Activated CD4-positive, alpha-beta T cell treated with anti-CD3 and anti-CD28 coated beads, Interleukin-2, Interleukin-4, amounts not matched to agents 100 ng/mL and 50 ng/mL, durations not matched to agents 16 hours and 8 hours (primary cell): Measurements from ENCODE around the gene MFSD12.

ENCODE experiments used
- DNase-seq: peaks from one replicate; pipeline ENCODE4 v3.0.0-alpha.2; 2020; ENCODE audit warnings: low spot score

Gene MFSD12

DNA sequence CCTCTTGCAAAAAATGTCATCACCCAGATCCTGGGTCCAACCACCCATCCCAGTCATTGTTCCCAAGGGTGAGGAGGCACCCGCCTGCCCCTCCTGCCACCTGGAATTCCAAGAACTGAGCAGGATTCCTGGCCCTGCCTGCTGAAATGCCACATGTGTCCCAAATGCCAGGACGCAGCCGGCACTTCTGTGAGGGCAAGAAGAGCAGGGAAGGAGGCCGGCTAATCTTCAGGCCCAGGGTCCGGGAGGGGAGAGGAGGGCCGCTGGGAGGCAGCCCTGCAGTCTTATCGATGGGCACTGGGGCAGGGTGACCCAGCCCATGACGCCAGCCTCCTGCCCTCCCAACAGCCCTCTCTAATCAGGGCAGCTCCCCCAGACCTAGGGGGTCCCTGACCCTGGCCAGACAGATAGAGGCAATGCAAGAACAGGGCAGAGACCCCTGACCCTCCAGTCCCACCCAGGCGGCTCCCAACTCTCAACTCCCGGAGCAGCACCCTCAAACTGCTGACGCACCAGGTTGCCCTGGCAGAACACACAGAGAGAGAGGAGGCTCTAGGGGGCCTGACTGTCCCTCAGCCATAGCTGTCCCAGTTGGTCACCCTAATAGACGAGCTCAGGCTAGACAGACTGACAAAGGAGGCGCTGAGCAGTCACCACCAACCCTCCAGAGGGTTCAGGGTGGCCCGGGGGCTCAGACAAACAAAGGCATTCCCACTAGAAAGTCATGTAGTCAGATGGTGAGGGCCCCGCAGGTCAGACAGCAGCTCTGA lies 1.5 kb downstream of the MFSD12 start:
- no peak for DNase-seq

DNA sequence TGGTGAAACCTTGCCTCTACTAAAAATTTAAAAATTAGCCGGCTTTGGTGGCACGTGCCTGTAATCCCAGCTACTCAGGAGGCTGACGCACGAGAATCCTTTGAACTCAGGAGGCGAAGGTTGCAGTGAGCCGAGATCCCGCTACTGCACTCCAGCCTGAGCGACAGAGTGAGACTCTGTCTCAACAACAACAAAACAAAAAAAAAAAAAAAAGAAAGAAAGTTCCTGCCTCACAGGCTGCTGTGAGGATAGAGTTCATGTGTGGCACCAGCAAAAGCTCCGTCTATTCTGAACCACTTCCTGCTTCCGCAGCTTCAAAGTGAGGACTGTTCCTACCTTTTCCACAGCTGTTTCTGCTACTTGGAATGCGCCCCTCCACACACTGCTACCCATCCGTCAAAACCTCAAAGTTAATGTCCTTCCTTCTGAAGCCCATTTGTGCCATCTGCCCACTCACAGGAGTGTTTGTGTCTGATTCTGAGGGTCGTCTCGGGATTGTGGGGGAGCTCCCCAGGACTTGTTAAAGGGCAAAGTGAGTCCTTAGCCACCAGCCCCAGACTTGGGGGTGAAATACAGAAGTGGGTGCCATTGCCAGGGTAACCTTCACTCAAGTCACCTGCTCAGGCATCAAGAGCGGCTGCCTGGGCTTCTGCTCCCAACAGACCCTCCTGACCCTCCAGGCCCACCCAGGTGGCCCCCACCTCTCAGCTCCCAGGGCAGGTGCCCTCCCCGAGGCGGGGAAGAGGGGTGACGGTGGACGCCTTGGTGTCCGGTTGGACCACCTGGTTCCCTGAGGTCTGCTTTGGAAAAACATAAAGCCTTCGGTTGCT lies 2.9 kb downstream of the MFSD12 start:
- DNase-seq, result peak; percentile 41

DNA sequence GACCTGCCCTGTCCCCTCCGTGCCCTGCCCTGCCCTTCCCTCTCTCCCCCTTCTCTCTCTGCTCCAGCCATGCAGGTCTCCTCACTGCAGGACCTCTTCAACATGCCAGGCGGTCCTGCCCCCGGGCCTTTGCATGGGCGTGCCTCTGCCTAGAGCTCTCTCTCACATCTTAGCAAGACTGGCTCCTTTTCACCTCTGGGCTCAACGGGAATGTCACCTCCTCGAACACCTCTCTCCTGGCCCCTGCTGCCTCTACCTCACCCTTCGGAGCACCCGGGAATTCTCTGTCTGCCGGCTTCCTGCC lies 5.6 kb downstream of the MFSD12 start:
- no peak for DNase-seq

DNA sequence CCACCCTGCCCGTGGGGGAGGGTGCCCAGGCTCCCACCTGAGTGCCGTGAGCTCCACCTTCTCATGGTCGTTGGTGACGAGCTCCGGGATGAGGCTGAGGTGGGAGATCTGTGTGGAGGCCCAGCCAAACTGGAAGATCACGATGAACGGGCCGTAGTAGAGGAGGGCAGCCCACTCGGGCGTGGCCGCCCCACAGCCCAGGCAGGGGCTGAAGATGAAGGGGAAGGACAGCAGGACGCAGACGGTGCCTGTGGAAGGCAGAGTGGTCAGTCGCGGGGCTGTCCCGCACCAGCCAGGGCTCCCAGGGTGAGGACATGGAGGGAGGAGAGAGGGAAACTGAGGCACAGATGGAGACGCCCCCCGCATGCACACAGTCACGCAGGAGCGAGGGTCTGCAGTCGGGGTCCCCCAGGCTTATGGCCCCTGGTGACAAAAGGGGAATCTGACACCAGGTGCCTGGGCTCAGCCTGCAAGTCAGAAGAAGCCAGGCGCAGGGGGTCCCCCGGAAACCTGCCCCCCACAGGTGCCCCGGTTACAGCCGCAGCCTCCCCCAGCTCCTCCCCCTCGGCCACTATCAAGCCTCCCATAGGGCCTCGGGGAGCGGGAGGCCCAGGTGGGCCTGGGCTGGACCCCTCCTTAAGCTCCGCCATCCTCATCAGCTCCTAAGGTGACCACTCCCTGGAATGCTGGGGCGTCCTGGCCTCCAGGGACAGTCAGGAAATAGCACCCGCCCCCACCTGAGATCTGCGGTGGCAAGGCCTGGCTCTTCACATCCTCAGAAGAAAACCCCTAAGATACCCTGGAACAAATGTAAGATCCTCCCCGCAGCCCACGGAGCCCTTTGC lies 6.2 kb downstream of the MFSD12 start:
- DNase-seq, result no peak

DNA sequence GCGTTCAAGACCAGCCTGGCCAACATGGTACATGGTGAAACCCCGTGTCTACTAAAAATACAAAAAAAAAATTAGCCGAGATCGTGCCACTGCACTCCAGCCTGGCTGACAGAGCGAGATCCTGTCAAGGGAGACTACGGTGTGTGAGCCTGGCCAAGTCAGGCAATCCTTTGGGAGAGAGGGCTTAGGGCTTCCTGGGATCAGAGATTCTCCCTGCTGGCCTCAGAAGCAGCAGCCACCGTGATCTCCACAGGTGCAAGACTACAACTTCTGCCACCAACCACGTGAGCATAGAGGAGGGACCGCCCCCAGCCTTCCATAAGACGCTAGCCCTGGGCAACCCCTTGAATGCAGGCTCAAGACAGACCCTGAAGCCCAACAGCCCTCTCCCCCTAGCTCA lies 7.6 kb downstream of the MFSD12 start:
- no peak for DNase-seq

DNA sequence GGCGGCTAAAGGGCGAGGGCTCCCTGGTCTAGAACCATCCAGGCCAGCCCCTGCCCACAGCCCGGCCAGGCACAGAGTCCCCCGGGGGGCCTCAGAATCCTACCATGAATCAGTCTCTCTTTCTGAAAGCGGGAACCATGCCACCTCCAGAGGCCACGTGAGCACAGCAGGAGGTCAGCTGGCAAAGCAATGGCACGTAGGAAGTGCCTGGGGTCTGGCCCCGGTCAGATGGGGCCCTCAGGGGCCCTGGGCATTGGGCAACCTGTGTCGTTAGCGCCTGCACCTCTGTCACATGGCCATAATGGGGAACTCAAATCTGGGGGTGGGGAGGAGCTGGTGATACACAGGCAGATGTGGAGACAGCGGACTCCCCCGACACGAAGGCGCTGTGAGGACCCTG lies 8.8 kb downstream of the MFSD12 start:
- no peak for DNase-seq

DNA sequence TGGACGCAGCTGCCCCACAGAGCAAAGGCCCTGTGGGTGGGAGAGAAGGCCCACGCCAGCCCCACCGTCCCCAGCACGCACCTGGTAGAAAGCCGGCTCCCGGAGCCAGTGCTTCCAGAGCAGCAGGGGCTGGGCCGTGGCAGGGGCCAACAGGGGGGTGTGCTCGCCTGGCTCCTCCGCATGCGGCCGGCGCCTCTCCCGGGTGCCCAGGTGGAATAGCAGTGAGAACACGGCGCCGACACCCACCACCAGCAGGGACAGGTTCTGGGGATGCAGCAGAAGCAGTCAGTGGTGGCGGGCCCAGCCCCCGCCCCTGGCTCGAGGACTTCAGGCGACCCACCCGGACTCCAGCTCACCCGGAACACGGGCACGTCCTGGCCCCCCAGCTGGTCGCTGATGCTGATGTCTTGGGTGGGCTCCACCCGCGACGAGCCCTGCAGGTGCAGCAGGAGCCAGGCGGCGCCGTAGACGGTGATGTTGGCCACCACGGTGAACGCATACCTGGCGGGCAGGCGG lies 9.6 kb downstream of the MFSD12 start:
- no peak for DNase-seq

DNA sequence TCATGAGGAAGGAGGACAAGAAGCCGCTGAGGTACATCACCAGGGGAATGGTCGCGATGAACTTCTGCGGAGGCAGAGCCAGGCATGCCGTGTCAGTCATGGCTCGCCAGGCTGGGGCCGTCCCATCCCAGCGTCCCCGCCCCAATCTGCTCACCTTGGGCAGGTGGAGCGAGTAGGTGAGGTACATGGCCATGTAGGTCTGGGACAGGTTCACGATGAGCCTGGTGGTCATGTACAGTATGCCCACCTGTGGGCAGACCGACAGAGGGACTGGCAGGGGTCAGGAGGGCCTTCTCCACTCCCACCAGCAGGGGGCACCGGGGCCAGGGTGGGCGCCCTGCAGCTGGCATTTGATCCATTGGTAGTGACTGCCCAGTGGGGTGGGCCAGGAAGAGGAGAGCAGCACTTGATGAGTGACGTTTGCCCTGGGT lies 10.1 kb downstream of the MFSD12 start:
- DNase-seq, result peak; percentile 45

DNA sequence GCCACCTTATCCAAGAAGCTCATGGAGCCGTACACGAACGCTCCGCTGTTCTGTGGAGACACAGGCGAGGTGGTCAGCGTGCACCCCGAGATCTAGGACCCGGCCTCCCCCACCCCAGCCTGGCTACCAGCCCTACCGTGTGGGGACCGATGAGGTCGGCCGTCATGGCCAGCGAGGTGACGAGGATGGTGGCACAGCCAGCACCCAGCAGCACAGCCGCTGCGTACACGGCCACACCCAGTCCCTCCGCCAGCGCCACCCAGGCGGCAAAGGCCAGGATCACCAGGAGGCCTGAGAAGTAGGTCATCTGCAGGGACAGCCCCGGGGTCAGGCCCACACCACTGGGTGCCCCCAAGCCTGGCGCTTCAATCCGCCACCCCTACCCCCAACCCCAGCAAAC lies 11.3 kb downstream of the MFSD12 start:
- no peak for DNase-seq

DNA sequence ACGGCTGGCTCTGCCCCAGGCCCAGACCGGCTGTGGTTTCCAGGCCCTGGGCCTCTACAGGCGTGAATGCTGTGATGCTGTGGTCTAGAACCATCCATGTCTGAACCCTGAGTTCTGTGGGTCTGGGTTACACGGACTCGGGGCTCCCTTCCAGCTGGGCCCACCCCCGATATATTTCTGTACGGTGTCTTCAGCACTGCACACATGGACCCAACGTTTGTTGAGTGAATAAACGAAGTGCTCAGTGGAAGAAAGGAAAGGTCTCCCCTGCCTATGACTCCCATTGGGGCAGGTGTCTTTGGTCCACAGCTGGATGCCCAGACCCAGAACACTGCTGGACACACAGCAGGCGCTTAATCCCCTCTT lies 11.7 kb downstream of the MFSD12 start:
- DNase-seq, result no peak

DNA sequence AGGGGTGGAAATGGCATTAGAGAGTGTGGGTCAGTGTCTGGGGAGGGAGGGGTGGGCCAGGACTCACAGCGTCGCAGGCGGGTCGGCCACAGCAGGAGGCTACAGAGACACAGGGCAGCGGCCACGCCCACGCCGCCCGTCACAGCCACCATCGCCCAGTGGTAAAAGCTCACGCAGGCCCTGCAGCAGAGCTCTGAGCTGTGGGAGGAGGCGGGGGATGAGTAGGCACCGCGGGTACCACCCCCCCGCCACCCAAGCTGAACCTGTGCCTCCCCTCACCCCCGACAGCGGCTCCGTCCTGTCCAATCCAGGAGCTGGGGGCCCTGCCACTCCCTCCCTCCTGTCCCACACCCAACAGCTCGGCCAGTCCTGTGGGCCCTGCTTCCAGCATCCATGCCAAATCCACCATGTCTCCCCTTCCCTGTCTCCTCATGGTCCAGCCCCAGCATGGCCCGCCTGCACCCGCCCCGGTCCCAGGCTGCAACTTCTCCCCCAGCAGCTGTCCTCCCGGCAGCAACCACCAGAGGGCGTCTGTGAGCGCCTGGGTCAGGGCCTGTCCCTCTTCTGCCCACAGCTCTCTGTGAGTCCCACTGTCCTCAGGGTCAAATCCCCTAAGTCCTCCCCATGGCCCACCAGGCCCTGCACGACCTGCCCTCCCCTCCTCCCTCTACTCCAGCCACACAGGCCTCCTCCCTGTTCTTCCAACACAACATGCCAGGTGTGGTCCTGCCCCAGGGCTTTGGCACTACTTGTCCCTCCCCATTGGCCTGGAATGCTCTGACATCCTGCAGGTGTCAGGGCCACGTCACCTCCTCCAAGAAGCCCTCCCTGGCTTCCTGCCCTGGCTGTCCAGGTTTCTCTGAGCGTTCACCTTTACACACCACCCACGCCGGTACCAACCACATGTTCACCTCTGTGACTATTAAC lies 12.4 kb downstream of the MFSD12 start:
- DNase-seq, result peak; percentile 79

DNA sequence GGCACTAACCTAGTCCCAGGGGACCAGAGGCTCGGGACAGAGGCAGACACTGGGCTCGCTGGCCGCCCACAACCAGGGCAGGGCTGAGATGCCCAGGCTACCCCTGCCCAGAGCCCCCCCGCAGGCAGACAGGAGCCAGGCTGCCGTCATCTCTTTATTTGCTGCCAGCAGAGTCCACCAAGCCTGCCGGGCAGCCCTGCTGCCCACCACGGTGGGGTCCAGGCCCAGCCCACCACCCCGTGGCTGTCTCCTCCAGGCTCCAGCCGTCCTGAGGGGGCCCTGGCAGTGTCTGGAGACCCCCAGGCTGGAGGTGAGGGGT lies 13.4 kb downstream of the MFSD12 start:
- no peak for DNase-seq

DNA sequence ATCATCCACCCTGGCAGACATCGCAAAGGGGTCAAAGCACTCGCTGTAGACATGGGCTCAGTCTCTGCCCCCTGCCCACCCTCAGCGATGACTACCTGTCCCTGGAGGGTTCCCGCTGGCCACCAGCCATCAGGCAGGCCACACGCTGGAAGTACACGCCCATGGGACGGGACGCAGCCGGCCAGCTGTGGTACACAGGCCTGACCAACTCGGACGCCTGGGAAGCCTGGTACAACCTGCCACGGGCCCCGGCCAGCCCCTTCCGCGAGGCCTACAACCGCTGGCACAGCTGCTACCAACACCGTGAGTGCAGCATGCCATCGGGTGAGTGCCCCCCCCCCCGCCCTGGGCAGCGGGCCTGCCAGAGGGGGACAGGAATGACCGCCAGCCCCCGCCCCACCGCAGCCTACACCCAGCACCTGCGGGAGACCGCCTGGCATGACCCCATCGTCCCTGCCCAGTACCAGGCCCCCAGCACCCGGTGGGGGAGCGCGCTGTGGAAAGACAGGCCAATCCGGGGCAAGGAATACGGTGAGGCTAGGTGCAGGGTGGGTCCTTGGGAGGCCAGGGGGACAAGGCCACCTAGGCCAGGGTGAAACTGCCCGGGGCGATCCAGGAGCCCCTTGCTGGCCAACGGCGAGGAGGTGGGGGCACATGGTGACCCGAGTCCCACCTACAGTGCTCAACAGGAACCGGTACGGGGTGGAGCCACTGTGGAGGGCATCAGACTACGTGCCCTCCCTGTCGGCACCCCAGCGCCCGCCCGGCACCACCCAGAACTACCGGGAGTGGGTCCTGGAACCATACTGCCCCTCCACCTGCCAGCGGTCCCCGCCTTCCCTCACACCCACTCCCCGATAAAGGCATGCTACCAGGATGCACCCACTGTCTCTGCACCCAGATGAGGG lies 14.0 kb downstream of the MFSD12 start:
- DNase-seq, result no peak

DNA sequence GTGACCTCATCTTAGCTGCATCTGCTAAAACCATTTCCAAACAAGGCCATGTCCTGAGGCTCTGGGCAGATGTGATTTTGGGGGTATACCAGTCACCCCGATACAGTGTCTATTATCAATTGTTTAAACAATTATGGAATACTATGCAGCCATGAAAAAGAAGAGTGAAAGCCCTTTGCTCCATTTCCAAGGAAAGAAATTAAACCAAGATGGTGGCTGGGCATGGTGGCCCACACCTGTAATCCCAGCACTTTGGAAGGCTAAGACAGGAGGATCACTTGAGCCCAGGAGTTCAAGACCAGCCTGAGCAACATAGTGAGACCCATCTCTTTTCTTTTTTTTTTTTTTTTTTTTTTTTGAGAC lies 17.6 kb downstream of the MFSD12 start:
- DNase-seq, result no peak

DNA sequence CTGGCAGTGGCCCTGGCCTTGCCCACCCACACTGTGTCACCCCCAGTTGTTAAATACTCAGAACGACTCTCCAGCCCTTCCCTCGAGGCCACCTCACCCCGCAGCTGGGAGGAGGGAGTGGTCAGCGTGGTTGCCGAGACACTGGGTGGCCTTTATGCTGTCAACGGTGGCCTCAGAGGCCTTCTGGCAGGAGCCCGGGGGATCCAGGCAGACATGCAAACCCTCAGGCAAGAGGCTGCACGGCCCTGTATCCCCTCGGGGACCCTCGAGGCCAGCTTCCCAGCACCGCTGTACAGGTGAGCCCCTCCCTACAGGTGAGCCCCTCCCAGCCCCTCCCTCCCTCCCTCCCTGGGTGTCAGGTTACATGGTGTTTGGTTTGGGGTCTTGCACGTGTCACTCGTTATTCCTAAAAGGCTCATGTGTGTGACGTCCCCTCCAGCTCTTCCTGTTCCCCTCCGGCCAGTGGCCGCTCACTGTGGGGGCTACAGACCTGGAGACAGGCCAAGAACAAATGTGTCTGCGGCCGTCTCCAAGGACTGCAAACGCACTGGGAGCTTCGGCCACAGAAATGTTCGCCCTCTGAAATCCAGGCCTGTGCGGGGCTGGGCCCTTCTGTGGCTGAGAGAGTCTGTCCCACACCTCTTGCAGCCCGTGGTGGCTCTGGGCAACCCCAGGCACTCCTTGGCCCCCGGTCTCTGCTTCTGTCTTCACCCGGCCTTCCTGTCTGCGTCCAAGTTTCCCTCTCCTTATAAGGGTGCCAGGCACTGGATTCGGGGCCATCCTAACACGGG lies 18.2 kb downstream of the MFSD12 start, which contains the start of gene TEKTIP1:
TEKTIP1 (plus strand) TSS at position 210 of the 791 bp plus-strand sequence; CDS start at position 214, 4 bp downstream.
- DNase-seq, result no peak

DNA sequence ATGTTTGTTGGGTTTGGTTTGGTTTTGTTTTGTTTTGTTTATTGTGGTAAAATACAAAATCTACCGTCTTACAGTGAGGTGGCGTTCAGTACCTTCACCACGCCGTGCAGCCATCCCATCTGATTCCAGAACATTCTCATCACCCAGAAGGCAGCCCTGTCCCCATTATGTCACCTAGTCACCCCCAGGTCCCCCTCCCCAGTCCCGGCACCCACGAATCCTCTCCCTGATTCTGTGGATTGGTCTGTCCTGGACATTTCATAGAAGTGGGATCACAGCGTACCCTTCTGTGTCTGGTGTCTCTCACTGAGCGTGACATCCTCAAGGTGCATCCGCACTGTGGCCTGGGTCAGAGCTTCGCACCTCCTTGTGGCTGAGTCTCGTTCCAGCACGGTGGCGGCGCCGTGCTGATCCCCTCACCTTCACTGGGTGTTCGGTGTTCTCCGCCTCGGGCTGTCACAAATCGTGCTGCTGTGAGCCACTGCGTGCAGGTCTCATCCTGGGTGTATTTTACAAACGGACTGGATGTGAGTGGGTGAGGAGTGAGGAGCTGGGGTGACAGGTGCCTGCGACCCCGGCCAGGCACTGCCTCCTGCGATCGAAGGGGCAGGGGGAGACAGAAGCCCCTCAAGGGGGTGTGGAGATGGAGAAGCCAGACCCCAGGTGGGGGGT lies 19.0 kb downstream of the MFSD12 start:
- no peak for DNase-seq

DNA sequence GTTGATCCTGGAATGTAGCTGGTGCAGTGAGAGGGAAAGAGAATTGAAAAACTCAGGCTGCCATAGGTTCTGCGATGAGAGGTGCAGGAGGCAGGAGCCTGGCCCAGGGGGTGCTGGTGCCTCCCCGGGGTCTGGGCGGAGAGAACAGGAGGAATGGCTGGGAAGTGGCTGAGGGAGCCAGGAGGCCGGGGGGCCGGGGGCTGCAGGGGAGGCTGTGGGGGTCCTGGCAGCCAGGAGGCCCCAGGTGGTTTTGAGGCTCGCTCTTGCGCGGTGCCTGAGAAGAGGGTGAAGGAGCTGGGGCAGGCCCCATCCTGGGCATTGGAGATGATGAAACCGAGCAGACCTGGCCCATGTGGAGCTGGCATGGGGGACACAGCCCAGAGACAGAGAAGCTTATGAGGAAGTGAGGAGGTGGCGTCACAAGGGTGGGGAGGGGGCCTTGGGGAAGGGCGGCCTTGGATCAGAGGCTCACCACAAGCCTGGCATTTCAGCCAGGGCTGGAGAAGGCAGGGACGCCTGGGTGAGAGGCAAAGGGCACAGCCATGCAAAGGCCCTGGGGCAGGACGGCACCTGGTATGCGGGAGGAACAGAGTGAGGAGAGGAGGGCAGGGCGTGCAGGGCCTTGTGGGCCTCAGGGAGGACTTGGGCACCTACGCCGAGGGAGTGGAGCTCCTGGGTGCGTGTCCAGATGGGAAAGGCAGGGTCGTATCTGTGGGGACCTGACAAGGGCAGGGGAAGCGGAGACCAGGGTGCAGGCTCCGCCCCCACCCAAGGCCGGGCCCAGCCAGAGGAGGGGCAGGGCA lies 19.7 kb downstream of the MFSD12 start:
- no peak for DNase-seq

DNA sequence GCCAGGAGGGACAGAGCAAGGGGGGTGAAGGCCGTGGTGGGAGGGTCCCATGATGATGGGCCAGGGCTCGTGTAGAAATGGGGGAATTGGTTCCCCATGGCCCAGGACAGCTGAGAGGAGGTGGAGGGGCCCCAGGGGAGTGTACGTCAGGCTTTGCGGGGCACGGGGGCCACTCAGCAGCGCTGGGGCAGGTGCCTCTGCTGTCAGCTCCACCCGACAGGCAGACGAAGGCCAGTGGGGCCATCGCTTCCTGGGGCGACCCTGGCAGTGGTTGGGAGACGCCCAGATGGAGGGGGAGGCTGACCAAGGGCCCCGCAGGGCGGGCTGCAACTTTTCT lies 20.3 kb downstream of the MFSD12 start:
- DNase-seq, result no peak
